ENCODE results near the gene ANO1.

Gene ANO1

DNA sequence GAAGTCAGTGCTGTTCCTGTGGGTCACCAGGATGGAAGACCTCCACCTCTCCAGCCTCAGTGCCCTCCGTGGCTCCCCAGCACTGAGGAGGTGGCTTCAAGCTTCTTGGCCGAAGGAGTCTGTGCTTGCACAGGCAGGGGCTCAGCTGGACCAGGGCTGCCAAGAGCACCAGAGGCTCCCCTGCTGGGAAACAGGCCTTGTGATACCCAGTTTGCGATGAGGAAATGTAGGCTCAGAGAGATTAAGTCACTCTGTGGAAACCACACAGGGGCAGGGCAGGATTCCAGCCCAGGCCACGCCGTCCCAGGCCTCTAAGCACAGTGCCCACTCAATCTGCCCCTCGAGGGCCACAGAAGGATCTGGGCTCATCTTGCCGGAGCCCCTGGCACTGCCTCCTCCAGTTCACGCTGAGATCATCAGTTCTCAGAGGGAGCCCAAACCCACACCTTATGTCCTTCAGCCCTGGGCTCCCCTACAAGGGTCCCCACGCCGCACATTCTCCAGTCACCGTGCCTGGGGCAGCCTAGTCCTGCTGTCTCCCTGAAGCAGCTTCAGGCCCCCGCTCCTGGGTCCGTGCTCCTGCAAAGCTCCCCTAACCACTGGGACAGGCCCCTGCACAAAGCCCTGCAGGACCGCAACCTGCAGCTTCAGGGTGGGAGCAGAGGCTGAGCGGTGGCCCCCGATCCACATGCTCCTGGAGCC is 21.6 kb downstream of the ANO1 start:
- no peak for DNase-seq

DNA sequence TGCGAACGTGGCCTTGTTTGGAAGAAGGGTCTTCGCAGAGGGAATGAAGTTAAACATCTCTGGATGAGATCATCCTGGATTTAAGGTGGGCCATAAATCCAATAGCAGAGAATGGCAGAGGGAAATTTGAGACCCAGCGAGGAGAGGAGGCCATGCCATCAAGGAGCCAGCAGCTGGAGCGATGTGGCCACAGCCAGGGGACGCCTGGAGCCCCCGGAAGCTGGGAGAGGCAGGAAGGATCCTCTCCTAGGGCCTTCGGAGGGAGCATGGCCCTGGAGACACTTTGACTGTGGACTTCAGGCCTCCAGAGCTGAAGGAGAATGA is 22.1 kb downstream of the ANO1 start:
- no peak for DNase-seq

DNA sequence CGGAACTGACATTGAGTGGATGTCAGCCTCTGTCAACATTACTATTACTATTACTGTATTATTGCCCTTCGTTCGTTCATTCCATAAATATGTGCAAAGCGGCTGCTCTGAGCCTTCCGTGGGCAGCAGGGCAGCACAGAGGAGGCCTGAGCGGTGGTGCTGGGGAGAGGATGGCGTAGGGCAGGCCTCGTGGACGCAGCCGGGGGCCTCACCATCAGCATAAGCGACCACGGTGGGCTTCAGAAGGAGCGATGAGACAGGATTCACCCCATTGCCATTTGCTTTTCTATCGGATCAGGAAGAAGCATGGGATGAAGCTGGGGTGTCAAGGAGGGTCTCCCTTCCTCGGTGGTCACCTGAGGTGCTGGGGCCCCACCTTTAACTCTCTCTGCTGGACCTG is 22.7 kb downstream of the ANO1 start:
- no peak for DNase-seq

DNA sequence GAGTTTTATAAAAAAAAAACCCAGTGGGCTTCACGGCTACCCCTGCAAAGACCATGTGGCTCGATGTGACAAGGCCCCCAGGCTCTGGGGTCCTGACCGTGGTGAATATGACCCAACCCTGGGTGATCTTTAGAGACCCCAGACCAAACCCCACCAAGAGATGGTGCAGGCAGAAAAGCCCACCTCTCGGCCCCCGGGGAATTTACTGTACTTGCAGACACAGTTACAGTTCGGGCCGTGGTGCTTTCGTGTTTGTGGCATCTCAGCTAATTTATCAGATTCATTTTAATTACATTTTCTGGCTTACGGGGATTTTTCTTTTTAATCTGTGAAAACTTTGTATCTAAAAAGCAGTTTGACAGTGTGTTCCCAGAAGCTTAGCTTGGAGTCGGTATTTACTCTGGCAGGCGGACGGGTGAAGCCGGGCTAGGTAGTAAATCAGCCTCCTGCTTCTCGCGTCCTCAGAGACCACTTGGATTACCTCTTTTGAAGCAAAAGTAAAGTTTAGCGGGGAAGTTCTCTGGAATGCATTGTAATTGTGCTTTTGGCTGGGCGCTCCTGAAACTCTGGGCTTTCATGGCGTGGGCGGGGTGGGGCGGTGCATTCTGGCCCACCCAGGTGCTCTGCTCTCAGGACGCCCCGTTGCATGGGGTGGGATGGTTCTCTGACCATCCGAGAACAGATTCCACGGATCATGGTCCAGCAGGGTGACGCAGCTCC is 25.3 kb downstream of the ANO1 start:
- DNase-seq: no peak

DNA sequence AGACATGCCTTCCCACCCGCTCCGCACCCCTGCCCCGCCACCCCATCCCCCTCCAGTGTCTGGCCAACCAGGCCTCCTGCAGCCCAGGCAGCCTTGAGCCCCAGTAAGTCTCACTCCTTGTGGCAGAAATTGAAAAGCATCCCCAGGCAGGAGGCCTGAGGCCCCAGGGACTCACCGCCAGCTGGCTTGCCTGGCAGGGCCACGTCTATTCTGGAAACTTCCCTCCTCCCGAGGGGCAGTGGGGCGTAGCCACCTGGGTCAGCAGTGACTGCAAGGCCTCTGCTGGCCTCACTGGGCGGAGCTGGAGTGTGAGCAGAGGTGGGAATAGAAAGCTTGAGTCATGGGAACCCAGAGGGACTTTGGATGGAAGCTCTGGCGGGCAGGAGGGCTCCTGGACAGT is 26.3 kb downstream of the ANO1 start:
- no peak for DNase-seq

DNA sequence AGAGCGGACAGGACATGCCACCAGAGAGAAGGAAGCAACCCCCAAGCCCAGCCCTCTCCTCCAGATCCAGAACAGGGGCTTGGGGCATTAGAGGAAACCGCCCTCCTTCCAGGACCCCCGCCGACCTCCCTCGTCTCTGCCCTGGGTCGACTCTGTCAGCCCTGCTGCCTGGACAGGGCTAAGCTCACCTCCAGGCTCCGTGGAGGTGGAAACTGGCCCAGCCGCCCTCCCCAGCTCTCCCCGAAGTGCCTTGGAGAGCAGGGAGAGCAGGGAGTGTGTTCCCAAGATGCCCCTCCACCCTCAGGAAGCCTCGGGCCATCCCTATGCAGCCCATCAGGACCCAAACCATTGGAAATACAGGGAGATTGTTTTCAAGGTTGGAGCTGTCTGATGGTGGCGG is 26.8 kb downstream of the ANO1 start:
- no peak for DNase-seq

DNA sequence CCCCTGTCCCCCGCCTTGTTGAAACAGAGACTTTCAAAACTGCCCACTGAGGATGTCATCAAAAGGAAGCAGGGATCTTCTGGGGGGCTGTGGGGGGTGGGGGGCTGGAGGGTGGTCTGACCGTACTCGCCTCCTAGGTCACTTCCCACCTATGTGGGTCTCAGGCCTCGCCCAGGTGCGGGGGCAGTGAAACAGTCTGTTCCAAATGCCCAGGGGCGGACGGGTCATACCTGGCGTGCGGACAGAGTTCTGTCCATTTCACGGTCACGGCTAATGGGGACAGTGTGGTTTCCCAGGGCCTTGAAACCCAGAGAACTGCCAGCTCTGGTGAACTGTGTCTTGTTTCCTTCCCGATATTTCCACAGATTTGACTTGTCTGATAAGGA is 27.2 kb downstream of the ANO1 start:
- no peak for DNase-seq

DNA sequence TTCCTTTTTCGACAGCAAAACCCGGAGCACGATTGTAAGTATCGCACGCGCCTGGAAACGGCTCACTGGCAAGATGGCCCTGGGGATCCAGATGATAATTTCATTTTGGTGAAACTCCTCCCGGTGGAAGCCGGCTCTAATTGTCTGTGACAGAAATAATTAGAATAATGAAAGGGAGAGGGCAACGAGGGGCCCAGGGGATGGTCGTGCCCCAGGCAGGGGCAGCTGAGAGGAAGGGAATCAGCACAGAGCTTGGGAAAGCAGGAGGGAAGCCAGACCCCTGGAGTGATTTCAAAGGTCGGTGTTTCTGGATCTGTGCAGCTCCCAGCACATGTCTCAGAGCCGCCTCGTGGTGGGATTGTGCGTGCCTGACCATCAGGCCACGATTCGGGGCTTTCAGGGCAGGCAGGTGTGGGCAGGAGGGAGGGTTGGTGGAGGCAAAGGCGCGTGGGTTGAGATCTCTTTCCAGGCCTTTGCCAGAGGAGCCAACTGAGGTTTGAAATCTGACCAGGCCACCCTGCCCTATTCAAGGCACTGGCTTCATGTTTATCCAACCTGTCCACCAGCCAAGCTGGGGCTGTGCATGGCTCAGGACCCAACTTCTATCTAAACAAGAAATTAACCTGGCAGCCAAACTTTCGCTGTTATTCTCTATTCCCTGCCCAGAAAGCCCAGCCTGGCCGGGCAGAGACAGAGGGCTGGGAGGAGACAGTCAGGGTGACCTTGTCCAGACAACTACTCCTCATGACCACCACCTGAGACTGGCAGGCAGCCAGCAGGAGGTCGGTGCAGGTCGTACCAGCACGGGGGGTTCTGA is 27.8 kb downstream of the ANO1 start:
- DNase-seq: no peak

DNA sequence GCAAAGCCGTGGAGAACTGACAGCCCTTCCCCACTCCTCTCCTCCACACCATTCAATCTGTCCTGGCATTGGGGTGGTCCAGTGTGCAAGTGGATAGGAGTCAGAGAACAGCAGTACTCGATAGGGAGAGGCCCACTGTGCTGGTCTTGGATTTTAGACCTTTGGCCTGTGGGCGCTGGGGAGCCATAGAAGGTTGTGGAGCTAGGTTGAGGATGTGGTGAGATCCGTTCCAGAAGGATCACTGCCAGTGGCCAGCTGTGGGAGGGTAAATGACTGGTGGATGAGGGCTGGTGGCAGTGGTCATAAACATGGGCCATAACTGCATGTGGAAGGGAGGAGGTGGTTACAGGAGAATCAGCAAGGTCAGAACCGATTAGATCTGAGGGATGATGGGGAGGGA is 28.6 kb downstream of the ANO1 start:
- no peak for DNase-seq

DNA sequence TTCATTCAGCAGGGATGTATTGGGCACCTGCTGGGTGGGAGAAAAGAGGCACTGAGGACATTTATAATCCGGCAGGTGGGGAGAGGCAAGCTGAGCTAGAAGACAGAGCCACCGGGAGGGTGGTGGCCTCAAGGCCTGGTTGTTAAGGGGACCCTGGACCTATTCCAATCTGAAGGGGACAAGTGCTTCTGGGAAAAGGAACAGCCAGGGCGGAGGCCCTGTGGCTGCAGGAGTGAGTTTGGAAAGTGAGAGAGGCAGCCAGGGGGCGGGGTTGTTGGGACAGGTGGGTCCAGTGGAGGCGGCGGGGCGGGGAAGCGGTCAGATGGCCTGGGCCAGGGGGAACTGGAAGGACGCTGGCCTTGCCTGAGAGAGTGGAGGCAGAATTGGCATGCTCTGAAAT is 29.1 kb downstream of the ANO1 start:
- no peak for DNase-seq

DNA sequence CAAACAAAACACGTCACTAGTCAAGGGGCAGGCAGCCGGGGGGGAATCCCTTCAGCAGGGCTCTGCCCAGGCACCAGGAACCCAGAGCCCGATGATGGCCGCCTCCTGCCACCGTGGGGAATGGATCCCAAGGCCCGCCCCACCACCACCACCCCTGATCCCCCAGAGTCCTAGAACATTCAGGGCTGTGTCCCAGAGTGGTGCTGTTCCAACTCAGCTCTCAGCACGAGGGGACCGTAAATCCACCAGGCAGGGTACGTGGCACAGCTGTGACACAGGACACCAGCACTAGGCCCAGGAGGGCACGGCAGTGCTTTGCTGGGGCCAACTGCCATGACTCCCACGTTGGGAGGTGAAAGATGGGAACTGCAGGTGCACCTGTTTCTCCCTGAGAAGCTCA is 29.6 kb downstream of the ANO1 start:
- no peak for DNase-seq

DNA sequence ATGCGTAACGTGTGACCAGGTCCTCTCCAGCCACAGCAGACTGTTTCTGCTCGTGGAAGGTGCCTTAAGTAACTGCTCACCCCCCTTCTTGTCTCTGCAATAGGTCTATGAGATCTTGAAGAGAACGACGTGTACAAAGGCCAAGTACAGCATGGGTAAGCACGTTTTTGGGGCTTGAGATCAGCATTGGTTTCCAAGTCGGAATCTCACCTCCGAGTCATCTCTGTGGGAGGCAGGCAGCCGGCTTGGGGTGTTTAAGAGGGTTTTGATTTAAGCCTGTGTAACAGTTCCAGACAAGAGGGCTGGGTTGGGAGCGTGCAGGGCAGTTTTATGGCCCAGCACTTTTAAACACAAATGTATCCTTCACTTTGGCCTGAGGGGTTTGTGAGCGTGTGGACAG is 30.1 kb downstream of the ANO1 start:
- DNase-seq: no peak

DNA sequence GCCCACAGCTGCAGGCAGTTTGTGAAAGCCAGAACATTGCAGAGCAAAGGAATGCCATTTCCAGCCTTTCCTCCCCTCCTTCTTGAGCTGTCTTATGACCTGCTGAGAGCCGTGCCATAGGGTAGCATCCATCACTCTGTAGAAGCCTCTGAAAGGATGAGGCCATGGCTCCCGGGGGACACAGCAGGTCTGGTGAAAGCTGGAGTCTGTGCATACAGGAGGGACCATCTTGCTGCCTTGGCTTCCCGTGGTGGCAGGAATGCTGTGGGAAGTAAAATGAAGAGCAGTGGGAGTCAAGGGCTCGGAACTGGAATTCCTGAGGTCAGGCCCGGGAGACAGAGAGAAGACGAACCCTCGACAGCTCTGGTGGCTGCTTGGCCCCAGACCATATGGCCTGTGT is 30.9 kb downstream of the ANO1 start:
- no peak for DNase-seq

DNA sequence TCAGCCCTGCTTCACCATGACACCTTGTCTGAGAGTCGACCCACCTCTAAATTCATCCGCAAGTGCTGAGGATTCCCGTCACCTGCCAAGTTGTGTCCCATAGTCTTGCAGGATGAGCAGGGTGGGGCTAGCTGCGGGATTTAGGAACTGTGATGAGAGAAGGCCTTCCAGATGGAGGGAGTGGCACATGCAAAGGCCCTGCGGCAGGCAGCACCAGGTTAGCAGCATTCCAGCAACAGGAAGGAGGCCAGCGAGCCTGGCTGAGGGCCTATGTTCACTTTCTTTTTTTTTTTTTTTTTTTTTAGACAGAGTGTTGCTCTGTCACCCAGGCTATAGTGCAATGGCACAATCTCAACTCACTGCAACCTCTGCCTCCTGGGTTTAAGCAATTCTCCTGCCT is 31.8 kb downstream of the ANO1 start:
- no peak for DNase-seq

DNA sequence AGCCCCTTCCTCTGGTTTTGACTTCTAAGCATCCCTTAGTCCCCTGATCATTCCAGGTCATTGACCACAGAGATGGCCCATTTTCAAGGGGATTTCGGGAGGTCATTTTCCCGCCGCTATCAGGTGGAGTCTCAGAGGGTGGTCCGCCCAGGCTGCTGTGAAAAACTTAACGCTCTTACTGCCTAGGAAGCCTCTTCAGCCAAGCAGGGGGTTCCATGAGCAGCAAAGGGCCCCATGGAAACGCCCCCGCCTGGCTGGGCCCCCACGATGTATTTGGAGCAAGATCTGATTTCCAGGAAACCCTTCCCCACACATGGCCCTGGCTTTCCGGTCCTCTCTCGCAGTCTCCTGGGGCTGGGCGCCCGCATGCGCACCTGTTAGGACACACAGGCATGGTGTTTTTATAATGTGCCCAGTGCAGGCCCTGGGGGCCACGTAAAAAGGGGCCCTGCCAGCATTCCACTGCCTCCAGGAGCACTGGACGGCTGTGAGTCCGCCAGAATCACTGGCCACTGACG is 32.5 kb downstream of the ANO1 start:
- no peak for DNase-seq

DNA sequence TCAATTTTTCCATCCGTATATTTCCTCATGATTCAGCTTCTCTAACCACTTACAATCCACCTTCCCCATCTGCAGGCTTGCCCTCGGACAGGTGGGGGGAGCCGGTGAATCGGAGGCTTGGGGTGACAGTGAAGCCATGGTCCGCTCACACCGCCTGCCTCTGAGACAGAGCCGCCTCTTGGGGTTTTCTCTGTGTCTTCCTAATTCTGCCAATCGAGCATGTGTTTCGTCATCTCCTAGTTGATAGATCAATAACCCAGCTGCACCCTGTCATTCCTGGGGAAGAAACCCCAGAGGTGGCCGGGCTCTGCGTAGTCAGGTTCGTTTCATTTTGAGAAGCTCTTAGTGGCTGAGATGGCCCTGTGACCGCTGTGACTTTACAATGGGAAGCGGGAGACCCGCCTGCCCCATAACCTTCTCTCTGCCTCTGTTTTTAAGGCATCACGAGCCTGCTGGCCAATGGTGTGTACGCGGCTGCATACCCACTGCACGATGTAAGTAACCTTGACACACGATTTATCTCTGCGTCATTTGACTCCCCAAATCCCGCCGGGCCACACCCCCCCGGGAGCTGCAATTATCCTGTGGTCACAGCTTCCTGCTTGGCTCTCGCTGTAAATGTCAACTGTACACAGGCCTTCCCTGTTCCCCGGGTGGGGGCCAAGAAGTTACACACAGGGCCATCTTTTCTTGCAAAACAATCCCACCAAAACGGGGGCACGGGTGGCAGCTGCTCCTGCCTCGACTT is 33.3 kb downstream of the ANO1 start:
- DNase-seq: no peak

DNA sequence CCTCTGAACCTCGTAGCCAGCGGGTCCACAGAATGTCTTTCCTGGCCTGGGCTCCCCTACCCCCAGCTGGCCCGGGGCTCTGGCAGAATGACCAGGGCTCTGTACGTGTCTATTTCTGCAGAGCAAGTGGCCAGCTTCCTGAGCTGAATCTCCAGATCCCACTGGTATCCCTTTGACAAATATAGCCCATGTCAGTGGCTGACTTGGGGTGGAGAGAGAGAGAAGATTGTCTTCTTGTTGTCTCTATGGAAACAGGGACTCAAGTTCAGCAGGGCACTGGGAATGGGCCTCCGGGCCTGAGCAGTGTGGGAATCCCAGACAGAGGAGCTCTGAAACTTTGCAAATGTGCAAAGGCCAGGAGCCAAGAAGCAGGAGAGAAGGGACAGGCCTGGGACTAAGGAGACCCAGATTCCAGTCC is 33.9 kb downstream of the ANO1 start:
- no peak for DNase-seq

DNA sequence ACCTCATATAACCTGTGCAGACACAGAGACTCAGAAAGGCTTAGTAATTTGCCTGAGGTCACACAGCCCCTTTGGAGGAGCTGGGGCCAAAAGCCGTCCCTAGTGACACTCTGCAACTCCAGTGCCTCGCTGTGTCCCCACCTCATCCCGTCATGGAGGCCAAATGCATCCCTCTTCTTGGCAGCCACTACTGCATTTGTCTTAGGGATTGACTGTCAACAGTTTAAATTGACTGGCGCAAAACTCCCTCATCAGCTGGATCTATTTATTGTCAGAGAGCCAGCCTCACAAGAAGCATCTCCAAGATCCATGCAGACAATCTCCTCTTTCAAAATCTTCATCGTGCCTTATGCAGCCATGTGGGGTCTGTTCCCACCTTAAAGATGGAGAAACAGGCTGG is 35.7 kb downstream of the ANO1 start:
- DNase-seq: no peak

DNA sequence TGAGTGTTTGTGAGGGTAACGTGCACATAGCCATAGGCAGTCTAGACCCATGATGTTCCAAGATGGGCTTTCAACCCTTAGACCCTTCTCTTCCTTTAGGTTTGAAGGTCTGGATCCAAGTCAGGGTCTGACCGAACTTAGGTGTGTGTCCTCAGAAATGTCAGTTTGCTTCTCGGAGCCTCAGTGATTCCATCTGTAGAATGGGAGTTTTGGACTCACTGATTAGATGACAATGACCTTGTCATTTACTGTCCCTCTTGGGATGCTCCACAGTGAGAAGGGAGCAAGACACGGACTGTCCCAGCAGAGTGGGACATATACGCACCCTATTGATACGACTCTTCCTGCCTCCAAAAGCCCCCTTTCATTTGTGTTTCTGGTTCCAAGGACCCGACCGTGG is 37.7 kb downstream of the ANO1 start:
- no peak for DNase-seq

DNA sequence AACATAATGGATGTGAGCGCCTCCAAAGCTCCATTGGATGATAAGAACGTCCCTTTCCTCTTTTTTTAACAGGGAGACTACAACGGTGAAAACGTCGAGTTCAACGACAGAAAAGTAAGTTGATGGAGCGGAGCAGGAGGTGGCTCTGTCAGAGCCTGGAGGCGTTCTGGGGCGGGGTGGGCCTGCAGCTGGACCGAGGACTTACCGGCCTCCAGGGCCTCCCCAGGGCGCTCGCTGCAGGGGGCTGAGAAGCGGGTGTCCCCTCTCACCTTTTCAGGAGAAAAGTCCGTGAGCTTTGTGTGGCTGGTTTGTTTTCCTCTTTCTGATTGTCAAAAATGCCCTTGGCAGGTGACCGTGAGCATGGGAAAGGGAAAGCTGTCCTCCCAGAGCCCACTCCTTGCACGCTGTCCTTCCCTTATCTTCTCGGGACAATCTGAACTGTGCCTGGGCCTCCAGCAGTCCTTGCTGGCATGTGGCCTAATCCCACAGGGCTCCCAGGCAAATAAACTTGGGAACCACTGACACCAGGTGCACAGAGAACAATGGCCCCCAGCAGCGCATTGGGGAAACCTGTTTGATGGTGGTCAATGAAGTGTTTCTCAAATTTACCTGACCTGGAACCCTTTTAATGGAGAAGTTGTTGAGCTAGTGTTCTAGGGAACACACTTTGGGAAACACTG is 38.4 kb downstream of the ANO1 start:
- DNase-seq: no peak

DNA sequence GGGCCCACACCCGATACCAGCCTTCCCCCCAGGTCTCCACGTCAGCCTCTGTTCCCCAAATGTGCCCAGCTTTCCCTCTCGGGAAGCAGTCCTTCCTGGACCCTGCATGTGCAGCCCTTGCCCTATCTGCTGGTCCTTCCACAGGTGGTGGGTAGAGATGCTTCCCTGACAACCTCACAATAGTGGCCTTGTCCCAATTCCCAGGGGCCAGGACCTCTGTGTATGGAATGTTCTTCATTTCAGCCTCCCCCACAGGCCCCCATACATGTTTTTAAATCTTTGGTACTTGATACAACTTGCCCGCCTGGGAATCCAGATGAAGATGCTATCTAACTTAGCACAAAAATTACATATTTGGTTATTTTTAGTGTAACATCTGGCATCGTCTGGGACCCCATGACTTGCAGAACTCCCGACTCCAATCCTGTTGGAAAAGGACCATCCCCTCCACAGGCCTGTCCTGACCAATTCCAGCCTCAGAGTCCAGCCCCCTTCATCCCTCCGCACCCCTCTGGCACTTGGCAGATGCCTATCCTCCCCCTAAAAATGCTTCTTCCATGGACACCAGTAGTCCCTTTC is 39.5 kb downstream of the ANO1 start:
- no peak for DNase-seq

DNA sequence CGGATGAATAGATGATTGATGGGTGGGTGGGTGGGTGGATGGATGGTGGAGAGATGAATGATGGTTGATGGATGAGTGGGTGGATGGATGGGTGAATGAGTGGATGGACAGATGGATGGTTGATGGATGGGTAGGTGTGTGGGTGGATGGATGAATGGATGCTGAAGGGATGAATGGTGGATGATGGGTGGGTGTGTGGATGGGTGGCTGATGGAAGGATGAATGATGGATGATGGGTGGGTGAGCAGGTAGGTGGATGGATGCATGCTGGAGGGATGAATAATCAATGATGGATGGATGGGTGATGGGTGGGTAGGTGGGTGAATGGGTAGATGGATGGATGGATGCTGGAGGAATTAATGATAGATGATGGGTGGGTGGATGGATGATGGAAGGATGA is 40.5 kb downstream of the ANO1 start:
- no peak for DNase-seq
